GM12878 (cell line): ENCODE measurements around the gene EP400. TPM values are rescaled to one million over a fixed set of nuclear protein-coding genes. Genes with fewer than 3 reads are reported as not detected.

Experiments
- BCL11A ChIP-seq: IDR thresholded peaks from 2 replicates; pipeline ENCODE4 v1.6.1; 2011; ENCODE audit warnings: low read depth, low read length
- CEBPB ChIP-seq, 2 experiments: fragments of 150-350 bp in 1 of 2; IDR thresholded peaks; 2 replicates each; pipeline ENCODE4 v1.6.1; 2012 to 2014; ENCODE audit warnings: low read depth in 2 of 2, low read length in 2 of 2, borderline replicate concordance in 1 of 2, inconsistent platforms in 1 of 2
- CHD1 ChIP-seq: IDR thresholded peaks from 2 replicates; pipeline ENCODE4 v1.6.1; 2012; ENCODE audit warnings: low read depth, low read length, improper control_type of control experiment
- CHD2 ChIP-seq: IDR thresholded peaks from 2 replicates; pipeline ENCODE4 v1.6.1; 2011; ENCODE audit warnings: low read depth, low read length, improper control_type of control experiment, borderline replicate concordance
- CREB1 ChIP-seq: IDR thresholded peaks from 2 replicates; pipeline ENCODE4 v1.6.1; 2012; ENCODE audit warnings: low read depth, mild to moderate bottlenecking, inconsistent platforms
- EED ChIP-seq: sonication (generic); IDR thresholded peaks from 2 replicates; pipeline ENCODE4 v1.6.1; 2016; ENCODE audit warnings: antibody characterized with exemption, low read depth
- JUND ChIP-seq: IDR thresholded peaks from 2 replicates; pipeline ENCODE4 v1.6.1; 2012; ENCODE audit warnings: low read depth, mild to moderate bottlenecking, low read length, improper control_type of control experiment, moderate library complexity
- KDM1A ChIP-seq: fragments of 200-600 bp; sonication (generic); IDR thresholded peaks from 2 replicates; pipeline ENCODE4 v1.6.1; 2016; ENCODE audit warnings: borderline replicate concordance
- MEF2A ChIP-seq: IDR thresholded peaks from 2 replicates; pipeline ENCODE4 v1.6.1; 2011; ENCODE audit warnings: low read depth, mild to moderate bottlenecking, low read length, moderate library complexity; ENCODE audit not compliant: insufficient read depth
- MEF2B ChIP-seq: fragments of 450-650 bp; IDR thresholded peaks from 2 replicates; pipeline ENCODE4 v1.6.1; 2018; ENCODE audit warnings: mild to moderate bottlenecking, moderate library complexity; ENCODE audit not compliant: partially characterized antibody, poor library complexity, severe bottlenecking
- MTA3 ChIP-seq: IDR thresholded peaks from 2 replicates; pipeline ENCODE4 v1.6.1; 2012; ENCODE audit warnings: low read length, inconsistent platforms, borderline replicate concordance
- MXI1 ChIP-seq: fragments of 150-350 bp; IDR thresholded peaks from 2 replicates; pipeline ENCODE4 v1.6.1; 2011; ENCODE audit warnings: low read depth, mild to moderate bottlenecking, inconsistent platforms, low read length, improper control_type of control experiment
- NBN ChIP-seq: fragments of 450-650 bp; IDR thresholded peaks from 2 replicates; pipeline ENCODE4 v1.6.1; 2016
- NFIC ChIP-seq: IDR thresholded peaks from 2 replicates; pipeline ENCODE4 v1.6.1; 2012; ENCODE audit warnings: low read depth, mild to moderate bottlenecking, inconsistent platforms, low read length, moderate library complexity
- NR2C2 ChIP-seq: IDR thresholded peaks from 2 replicates; pipeline ENCODE4 v1.6.1; 2011; ENCODE audit warnings: borderline replicate concordance, low read depth; ENCODE audit not compliant: control insufficient read depth, insufficient read length
- PAX5 ChIP-seq: IDR thresholded peaks from 2 replicates; pipeline ENCODE4 v1.6.1; 2011; ENCODE audit warnings: low read depth, low read length, borderline replicate concordance
- POU2F2 ChIP-seq: IDR thresholded peaks from 3 replicates; pipeline ENCODE4 v1.6.1; 2011; ENCODE audit warnings: low read depth, mild to moderate bottlenecking, low read length, borderline replicate concordance
- SMAD5 ChIP-seq: IDR thresholded peaks from 2 replicates; pipeline ENCODE4 v1.6.1; 2016; ENCODE audit warnings: antibody characterized with exemption, low read depth
- SMARCA5 ChIP-seq: fragments of 450-650 bp; IDR thresholded peaks from 2 replicates; pipeline ENCODE4 v1.6.1; 2017; ENCODE audit warnings: mild to moderate bottlenecking
- SPI1 ChIP-seq: IDR thresholded peaks from 2 replicates; pipeline ENCODE4 v1.6.1; 2011; ENCODE audit warnings: low read depth, mild to moderate bottlenecking, low read length, moderate library complexity, borderline replicate concordance; ENCODE audit not compliant: insufficient read depth
- SUPT20H ChIP-seq: IDR thresholded peaks from 2 replicates; pipeline ENCODE4 v1.6.1; 2011; ENCODE audit warnings: low read depth, mild to moderate bottlenecking, low read length, moderate library complexity, borderline replicate concordance; ENCODE audit not compliant: control insufficient read depth
- TBL1XR1 ChIP-seq: IDR thresholded peaks from 2 replicates; pipeline ENCODE4 v1.6.1; 2012; ENCODE audit warnings: low read depth, low read length, improper control_type of control experiment
- TCF12 ChIP-seq: IDR thresholded peaks from 2 replicates; pipeline ENCODE4 v1.6.1; 2011; ENCODE audit warnings: low read depth, mild to moderate bottlenecking, low read length
- ZBED1 ChIP-seq: IDR thresholded peaks from 2 replicates; pipeline ENCODE4 v1.6.1; 2016; ENCODE audit warnings: borderline replicate concordance
- ZNF207 ChIP-seq: fragments of 450-650 bp; IDR thresholded peaks from 2 replicates; pipeline ENCODE4 v1.6.1; 2014; ENCODE audit warnings: antibody characterized with exemption, mild to moderate bottlenecking, borderline replicate concordance
- polyA plus RNA-seq, 11 experiments: library from polyadenylated mRNA; depleted of rRNA in 4 of 11; unstranded in 6 of 11; stranded (reverse) in 5 of 11; fragments of >200 nt; fragmentation: Nextera tagmentation in 4 of 11; fragmentation: Illumina TruSeq in 1 of 11; extraction: Ambion mirVana in 4 of 11; extraction: Trizol in 1 of 11; gene quantifications; 1 replicate in 1 of 11; 2 replicates in 10 of 11; pipeline versions ENCODE4 v1.2.1 to v1.2.3, GENCODE V29; 2011 to 2016; ENCODE audit warnings: inconsistent platforms in 2 of 11, missing spikeins in 2 of 11, low read depth in 1 of 11
- total RNA-seq, 4 experiments: library from RNA; depleted of rRNA in 3 of 4; stranded (reverse); fragments of >200 nt in 3 of 4; fragmentation: Illumina TruSeq in 1 of 4; extraction: Trizol in 1 of 4; gene quantifications; 2 replicates each; pipeline versions ENCODE4 v1.2.1 to v1.2.3, GENCODE V29; 2013 to 2021
- TF ChIP-seq, protein P1 (sequence below): fragments of 450-650 bp; IDR thresholded peaks from 2 replicates; pipeline ENCODE4 v1.6.1; 2017; ENCODE audit warnings: mild to moderate bottlenecking, moderate library complexity
- TF ChIP-seq, protein P2 (sequence below): IDR thresholded peaks from 2 replicates; pipeline ENCODE4 v1.6.1; 2012; ENCODE audit warnings: low read depth, low read length, improper control_type of control experiment
- TF ChIP-seq, protein P3 (sequence below): IDR thresholded peaks from 2 replicates; pipeline ENCODE4 v1.6.1; 2011; ENCODE audit warnings: mild to moderate bottlenecking, low read depth, low read length, moderate library complexity; ENCODE audit not compliant: insufficient replicate concordance

EP400 gene
- total and polyA plus RNA-seq, 10 of the 15 experiments (the other 5 are each of a cell fraction or from before 2014, with no cell fraction given) = 3.8 to 44.2 (median 8.4) TPM

DNA sequence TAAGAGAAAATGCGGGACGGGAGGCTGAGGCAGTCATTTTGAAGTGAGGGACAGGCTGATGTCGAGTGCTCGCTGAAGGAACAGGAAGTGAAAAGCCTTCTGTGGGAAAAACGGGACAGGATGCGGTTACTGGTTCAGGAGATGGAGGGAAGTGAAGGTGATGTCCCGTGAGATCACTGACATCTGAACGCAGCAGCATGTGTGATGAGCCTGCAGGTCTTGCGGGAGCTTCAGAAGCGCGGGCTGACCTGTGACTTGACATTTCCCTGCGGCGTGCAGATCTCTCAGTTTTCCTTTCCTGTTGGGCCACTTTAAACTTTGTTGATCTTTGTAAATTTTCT lies 116.6 kb downstream of the EP400 start (continued):
- TF ChIP-seq, protein P1, sequence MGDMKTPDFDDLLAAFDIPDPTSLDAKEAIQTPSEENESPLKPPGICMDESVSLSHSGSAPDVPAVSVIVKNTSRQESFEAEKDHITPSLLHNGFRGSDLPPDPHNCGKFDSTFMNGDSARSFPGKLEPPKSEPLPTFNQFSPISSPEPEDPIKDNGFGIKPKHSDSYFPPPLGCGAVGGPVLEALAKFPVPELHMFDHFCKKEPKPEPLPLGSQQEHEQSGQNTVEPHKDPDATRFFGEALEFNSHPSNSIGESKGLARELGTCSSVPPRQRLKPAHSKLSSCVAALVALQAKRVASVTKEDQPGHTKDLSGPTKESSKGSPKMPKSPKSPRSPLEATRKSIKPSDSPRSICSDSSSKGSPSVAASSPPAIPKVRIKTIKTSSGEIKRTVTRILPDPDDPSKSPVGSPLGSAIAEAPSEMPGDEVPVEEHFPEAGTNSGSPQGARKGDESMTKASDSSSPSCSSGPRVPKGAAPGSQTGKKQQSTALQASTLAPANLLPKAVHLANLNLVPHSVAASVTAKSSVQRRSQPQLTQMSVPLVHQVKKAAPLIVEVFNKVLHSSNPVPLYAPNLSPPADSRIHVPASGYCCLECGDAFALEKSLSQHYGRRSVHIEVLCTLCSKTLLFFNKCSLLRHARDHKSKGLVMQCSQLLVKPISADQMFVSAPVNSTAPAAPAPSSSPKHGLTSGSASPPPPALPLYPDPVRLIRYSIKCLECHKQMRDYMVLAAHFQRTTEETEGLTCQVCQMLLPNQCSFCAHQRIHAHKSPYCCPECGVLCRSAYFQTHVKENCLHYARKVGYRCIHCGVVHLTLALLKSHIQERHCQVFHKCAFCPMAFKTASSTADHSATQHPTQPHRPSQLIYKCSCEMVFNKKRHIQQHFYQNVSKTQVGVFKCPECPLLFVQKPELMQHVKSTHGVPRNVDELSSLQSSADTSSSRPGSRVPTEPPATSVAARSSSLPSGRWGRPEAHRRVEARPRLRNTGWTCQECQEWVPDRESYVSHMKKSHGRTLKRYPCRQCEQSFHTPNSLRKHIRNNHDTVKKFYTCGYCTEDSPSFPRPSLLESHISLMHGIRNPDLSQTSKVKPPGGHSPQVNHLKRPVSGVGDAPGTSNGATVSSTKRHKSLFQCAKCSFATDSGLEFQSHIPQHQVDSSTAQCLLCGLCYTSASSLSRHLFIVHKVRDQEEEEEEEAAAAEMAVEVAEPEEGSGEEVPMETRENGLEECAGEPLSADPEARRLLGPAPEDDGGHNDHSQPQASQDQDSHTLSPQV = no peak
- TF ChIP-seq CREB1 = no peak
- no peak for TF ChIP-seq MTA3
- peak; percentile 56 for TF ChIP-seq MEF2B
- no peak for TF ChIP-seq SMAD5
- no peak for TF ChIP-seq MEF2A
- peak; percentile 54; the same call in 1 of the 2 replicates for TF ChIP-seq NBN
- no peak for TF ChIP-seq BCL11A
- 0 out of 2 replicates have a peak, but pooled peaks have one; percentile 11 for TF ChIP-seq TCF12
- peak; percentile 91 for TF ChIP-seq SPI1
- TF ChIP-seq CHD2 = 0 out of 2 replicates have a peak, but pooled peaks have one; percentile 26
- no peak for TF ChIP-seq NR2C2
- TF ChIP-seq CEBPB (IDR thresholded peaks at IDR 0.05; ENCODE audit: borderline replicate concordance in 1 of 2, low read depth in 2 of 2, low read length in 2 of 2) = no peak
- no peak for TF ChIP-seq POU2F2
- TF ChIP-seq, protein P2, sequence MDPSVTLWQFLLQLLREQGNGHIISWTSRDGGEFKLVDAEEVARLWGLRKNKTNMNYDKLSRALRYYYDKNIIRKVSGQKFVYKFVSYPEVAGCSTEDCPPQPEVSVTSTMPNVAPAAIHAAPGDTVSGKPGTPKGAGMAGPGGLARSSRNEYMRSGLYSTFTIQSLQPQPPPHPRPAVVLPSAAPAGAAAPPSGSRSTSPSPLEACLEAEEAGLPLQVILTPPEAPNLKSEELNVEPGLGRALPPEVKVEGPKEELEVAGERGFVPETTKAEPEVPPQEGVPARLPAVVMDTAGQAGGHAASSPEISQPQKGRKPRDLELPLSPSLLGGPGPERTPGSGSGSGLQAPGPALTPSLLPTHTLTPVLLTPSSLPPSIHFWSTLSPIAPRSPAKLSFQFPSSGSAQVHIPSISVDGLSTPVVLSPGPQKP = no peak
- no peak for TF ChIP-seq ZNF207
- TF ChIP-seq PAX5 = peak; percentile 66; the same call in 1 of the 2 replicates
- no peak for TF ChIP-seq TBL1XR1
- no peak for TF ChIP-seq ZBED1
- TF ChIP-seq NFIC = 0 out of 2 replicates have a peak, but pooled peaks have one; percentile 65
- TF ChIP-seq EED = peak; percentile 95
- no peak for TF ChIP-seq JUND
- no peak for TF ChIP-seq SUPT20H
- TF ChIP-seq, protein P3, sequence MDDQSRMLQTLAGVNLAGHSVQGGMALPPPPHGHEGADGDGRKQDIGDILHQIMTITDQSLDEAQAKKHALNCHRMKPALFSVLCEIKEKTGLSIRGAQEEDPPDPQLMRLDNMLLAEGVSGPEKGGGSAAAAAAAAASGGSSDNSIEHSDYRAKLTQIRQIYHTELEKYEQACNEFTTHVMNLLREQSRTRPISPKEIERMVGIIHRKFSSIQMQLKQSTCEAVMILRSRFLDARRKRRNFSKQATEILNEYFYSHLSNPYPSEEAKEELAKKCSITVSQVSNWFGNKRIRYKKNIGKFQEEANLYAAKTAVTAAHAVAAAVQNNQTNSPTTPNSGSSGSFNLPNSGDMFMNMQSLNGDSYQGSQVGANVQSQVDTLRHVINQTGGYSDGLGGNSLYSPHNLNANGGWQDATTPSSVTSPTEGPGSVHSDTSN = no peak
- TF ChIP-seq SMARCA5 = no peak
- TF ChIP-seq KDM1A = no peak
- TF ChIP-seq CHD1 = no peak
- no peak for TF ChIP-seq MXI1
